HG03039 (cell line): ENCODE measurements around the gene NTN4.
"Not testable (repeated sequence)": the region's sequence is repeated elsewhere in the genome, so short reads cannot be mapped to it uniquely, and the experiment has no call there.

Experiments used
- ATAC-seq: cut with Tn5 transposase; IDR thresholded peaks from one replicate; pipeline ENCODE4 v1.9.1; 2021; ENCODE audit warnings: mild to moderate bottlenecking, moderate library complexity; ENCODE audit not compliant: unreplicated experiment

NTN4 gene

DNA sequence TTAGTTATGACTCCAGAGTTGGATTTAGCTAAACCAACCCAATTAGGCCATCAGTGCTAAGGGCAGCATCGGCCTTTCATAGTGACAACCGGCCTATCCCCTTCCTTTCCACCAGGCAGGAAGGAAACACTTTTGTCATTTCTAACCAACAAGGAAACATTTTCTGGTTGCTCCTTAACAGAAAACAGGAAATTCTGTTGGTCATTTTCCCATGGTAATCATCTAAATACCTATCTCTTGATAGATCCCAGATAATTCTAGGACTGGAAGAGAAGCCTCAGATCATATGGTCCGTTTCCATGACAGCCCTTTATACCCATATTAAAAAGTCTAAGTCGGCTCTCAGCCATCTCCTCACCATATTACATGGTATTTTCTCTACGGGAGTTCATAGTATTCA is 160.1 kb downstream of the NTN4 start:
- ATAC-seq = no peak

DNA sequence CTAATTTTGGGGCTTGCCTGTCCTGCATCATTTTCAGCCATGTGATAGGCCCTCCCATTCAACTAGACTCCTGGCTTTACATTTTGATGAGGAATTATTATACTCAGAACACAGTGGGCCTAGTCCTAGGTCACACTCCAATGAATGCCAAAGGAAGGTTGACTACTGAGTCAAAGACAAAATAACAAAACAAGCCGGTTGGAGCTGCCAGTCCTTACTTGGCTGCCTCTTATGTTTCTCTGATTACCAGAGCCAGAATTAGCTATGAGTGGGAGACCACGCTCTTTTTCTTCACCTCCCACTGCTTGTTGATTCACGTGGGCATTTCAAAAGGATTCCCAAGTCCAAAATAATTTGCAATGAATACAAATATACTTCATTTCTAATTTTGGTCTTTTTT is 161.2 kb downstream of the NTN4 start:
- ATAC-seq = no peak

DNA sequence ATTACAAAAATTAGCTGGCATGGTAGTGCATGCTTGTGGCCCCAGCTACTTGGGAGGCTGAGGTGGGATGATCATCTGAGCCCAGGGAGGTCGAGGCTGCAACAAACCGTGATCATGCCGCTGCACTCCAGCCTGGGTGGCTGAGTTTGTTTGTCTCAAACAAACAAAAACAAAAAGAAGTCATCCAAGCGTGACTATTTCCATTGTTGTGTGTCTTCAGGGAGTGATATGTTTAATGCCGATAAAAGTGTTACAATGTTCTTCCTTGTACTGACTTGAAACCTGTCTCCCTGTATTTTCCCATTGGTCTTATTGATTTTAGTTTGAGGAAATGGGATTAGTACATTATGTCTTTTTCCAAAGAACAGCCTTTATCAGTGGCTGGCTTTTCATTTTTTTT is 163.7 kb downstream of the NTN4 start:
- no peak for ATAC-seq

DNA sequence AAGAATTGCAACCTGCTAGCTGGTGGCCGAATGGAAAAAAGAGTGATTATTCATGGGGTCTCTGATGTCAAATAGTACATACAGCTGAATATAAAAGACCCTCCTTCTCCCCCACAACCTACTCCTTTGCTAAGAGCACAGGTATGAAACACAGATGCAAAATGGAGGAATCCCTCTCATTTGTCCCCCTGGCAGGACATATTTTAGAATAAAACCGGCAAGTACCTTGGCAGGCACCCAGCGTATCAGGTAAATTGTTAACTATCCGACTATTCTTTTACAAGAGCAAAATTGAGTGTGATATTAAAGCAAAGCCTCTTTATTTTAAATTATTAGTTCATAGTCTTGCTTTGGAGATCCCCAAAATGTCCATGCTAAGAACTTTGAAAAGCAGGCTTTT is 165.6 kb downstream of the NTN4 start:
- ATAC-seq = no peak

DNA sequence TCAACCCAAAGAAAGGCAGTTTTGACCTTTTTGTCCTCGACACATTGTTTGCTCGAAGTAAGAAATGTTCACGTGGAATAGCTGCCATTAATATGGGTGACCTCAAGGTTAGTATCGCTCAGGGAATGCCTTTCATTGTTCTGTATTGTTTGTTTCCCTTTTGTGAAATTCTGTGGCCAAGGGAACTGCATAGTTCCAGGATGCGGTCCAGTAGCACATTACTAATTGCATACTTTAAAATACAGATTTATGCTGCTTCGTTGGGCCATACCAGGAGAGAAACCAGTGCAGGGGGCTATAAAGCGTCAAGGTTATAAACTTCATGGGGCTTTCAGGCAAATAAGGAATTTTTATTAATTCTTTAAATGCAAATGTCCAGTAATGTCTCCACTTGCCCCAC is 166.0 kb downstream of the NTN4 start:
- ATAC-seq = no peak

DNA sequence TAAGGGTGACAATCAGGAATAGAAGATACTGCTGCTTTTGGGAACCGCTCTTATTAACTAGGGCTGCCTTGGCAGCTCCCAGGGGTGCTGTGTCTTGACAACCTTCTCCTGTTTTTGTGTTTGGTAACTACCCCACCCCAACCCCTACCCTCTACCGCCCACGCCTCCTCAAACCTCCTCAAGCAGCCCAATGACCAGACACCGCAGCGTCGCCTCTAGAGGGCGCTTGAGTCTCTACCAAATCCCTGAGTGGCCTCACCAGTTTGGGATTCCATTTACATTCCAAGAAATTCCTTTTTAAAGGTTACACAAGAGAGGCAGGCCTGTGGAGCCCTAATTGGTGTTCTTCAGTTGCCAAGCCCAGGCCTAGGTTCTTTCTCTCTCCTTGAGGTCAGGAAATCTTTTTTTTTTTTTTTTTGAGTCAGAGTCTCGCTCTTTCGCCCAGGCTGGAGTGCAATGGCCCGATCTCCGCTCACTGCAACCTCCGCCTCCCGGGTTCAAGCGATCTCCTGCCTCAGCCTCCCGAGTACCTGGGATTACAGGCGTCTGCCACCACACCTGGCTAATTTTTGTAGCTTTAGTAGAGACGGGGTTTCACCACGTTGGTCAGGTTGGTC is 166.9 kb downstream of the NTN4 start:
- no peak for ATAC-seq

DNA sequence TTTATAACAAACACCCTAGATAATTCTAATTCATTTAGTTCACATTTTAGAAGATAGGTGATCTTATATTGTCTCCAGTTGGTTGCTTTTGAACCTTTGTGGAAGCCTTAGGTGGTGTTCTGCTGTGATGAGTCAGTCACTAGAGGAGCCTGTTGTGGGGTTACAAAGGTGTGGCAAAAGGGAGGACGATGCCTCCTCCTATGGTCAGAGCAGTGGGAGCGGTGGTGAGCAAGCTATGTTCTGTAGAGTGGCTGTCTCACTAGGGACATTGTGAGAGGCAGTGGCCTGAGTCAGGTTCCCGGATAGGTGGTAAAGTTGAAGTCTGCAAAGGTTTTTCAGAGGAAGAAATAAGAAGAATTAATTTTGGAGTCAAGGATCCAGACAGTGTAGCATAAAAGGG is 167.7 kb downstream of the NTN4 start:
- ATAC-seq = no peak

DNA sequence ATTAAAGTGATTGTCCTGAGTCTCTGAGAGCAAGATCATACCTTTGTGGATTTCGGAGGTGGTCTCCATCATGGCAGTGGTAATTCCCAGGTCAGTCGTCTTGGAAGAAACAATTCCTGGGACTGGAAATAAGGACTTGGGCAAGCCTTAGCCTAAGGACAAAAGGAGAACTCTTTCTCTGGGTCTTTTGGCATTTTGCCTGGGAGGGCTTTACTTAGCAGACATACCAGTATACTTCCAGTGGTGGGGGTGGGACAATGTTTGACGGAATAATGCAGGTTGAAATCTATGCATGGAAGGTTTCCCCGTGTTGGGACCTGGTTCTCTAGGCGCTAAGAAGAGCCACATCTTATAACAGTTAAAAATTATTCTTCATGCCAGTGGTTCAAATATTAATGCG is 168.8 kb downstream of the NTN4 start:
- no peak for ATAC-seq

DNA sequence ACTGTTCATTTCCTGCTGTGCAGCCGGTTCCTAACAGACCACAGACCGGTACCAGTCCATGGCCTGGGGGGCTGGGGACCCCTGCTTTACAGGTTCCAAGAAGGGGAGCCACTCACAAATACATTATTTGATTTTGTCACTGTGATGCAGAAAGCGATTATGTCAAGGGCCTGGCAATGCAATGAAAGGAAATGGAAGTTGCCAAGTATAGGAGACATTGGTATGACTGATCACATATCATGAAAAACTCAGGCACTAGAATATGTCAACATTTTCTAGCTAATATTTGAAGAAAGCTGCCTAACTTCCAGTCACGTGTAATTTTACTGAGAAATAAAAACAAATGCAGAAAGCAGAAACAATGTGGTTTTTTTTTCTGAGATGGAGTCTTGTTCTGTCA is 170.4 kb downstream of the NTN4 start:
- ATAC-seq = no peak

DNA sequence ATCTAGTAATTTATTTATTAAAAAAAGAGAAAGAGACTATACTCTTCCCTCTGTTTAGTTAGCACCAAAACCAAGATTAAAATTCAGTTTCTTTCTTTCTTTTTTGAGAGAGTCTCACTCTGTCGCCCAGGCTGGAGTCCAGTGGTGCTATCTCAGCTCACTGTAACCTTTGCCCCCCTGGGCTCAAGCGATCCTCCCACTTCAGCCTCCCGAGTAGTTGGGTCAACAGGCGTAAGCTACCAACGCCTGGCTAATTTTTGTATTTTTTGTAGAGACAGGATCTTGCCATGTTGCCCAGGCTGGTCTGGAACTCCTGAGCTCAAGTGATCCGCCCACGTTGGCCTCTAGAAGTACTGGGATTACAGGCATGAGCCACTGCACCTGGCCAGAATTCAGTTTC is 174.1 kb downstream of the NTN4 start:
- ATAC-seq = not testable (repeated sequence)

DNA sequence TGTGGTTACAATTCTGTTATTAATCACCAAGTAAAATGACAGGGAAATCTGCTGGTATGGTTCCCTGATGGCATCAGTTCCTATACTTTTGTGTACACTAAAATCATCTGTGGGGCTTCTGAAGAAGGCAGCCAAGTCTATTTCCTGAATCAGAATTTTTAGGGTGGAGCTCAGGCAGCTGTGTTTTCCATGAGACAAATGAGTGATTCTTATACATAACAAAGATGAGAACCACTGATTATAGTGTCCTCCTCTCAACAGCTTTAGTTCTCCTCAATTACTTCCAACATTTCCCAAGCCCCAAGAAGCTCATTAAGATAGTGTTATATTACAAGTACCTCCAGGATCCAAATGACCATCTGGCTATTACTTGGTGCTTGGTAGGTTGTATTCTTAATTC is 174.8 kb downstream of the NTN4 start:
- no peak for ATAC-seq

DNA sequence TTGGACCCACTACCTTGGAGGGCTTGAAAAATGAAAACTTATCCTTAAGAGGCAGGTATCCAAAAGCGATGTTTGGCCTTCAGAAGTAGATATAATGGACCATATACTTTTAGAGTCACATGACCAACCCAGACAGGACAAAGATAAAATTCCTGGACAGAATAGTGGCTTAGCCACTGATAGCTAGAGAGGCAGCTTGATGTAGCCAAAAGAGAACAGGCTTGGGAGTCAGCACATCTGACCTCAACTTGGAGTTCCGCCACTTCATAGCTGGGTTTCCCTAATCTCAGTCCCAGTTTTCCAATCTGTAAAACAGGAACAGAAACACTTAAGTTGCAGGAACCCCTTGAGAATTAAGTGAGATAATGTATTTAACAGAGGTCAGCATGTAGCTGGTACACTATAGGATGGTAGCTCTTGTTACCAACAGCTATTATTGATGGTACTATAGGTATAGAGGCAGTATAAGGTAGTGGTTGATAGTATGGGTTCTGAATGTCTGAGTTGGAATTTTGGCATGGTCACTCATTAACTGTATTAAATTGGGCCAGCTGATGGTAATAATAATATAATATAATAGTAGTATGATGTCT is 176.1 kb downstream of the NTN4 start:
- ATAC-seq = no peak

DNA sequence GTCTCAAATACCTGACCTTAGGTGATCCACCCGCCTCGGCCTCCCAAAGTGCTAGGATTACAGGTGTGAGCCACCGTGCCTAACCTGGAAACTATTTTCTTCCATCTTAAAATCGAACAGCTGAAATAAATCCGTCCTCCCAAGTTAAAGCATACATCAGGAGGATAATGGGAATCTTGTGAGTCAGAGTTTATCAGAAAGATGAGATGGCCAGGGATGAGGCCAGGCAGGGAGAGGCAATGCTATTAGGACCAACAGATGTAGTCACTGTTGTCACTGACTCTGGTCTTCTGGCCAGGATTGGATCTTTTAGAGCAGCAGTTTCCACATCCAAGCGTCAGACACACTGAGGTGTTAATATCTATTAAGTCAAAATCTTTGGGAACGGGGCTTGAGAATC is 177.5 kb downstream of the NTN4 start:
- ATAC-seq = no peak

DNA sequence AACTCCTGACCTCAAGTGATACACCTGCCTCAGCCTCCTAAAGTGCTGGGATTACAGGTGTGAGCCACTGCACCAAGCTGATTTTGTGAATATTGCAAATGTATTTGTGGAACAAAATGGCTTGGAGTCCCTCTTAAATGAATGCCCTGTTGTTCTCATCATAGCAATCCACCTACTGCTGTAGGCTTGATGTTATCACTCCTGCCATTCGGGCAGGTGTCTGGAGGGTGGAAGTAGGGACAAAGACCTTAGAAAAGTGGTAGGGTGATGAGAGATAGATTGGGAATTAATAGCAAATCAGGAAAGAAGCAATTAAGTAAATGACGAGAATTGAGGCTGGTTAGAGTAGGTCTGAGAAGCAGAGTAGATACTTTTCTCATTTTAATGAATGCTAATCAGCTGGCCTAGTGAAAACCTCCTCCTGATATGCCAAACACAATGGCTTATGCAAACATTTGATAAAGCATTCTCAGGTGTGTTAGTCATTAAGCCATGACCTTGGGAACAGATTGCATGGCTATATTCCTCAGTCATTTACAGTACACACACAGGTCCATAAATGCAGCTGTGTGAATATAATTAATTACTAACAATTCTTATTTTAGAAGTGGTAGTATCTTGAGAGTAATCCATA is 178.8 kb downstream of the NTN4 start:
- no peak for ATAC-seq

DNA sequence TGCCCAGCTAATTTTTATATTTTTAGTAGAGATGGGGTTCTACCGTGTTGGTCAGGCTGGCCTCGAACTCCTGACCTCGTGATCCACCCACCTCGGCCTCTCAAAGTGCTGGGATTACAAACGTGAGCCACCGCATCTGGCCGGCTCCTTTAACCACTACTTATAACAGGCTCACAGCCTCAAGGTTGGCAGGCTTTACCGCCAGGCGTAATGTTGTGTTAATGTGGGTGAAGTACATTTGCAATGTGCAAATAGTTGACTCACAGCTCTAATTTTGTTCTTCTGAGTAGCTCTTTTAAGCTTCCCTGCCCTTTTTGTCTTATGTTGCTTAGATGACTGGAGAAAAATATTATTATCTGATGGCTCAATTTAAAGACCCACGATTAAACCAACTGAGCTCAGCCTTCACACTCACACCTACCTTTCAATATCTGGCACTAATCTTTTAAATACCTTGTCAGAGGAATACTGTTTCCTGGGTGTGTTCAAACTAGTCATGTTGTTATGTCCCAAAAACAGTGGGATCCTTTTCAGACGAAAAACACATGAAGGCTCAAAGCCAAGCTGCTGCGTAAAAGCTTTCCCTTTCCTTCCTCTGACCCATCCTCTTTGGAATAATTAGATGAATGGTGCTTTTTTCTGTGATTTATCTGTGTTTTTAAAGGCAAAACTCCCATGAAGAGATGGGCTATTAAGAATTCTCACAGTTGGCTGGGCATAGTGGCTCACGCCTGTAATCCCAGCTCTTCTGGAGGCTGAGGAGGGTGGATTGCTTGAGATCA is 182.1 kb downstream of the NTN4 start:
- ATAC-seq = no peak
